Vagina (tissue), 2 donors: ENCODE results near the gene PAPLN.

ENCODE experiments used
- POLR2A ChIP-seq, 2 donors: fragments of 450-650 bp; IDR thresholded peaks; one replicate each; pipeline ENCODE4 v1.6.1; 2017; ENCODE audit warnings: antibody characterized with exemption in 2 of 2, mild to moderate bottlenecking in 2 of 2, moderate library complexity in 2 of 2
- POLR2AphosphoS5 ChIP-seq, 2 donors: sonication (generic); formaldehyde crosslinking; IDR thresholded peaks; one replicate each; pipeline ENCODE4 v1.9.0; 2017; ENCODE audit warnings: antibody characterized with exemption in 2 of 2, mild to moderate bottlenecking in 2 of 2, low read depth in 1 of 2; ENCODE audit not compliant: insufficient read depth in 1 of 2
- TF ChIP-seq, protein P1 (sequence below), 3 experiments: fragments of 450-650 bp in 2 of 3; fragments of 200-600 bp in 1 of 3; sonication (generic) in 1 of 3; IDR thresholded peaks; one replicate each; pipeline ENCODE4 v1.5.1; 2017 to 2019; ENCODE audit warnings: antibody characterized with exemption in 3 of 3, mild to moderate bottlenecking in 2 of 3, moderate library complexity in 2 of 3

DNA sequence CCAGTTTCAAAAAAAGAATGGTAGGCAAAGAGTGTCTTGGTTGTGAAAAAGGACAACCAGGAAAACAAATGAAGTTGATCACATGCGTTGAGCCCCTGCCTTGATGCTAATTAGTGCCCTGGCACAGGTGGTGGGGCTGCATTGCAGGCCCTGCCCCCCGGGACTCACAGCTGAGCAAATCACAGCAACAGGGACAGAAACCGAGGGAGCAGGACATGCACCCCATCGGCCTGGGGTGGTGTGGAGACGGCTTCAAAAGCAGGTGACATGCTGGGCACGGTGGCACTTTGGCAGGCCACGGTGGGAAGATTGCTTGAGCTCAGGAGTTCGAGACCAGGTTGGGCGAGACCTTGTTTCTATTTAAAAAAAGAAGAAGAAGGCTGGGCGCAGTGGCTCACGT is 1.1 kb upstream of the PAPLN start:
- TF ChIP-seq, protein P1, sequence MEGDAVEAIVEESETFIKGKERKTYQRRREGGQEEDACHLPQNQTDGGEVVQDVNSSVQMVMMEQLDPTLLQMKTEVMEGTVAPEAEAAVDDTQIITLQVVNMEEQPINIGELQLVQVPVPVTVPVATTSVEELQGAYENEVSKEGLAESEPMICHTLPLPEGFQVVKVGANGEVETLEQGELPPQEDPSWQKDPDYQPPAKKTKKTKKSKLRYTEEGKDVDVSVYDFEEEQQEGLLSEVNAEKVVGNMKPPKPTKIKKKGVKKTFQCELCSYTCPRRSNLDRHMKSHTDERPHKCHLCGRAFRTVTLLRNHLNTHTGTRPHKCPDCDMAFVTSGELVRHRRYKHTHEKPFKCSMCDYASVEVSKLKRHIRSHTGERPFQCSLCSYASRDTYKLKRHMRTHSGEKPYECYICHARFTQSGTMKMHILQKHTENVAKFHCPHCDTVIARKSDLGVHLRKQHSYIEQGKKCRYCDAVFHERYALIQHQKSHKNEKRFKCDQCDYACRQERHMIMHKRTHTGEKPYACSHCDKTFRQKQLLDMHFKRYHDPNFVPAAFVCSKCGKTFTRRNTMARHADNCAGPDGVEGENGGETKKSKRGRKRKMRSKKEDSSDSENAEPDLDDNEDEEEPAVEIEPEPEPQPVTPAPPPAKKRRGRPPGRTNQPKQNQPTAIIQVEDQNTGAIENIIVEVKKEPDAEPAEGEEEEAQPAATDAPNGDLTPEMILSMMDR (IDR thresholded peaks at IDR 0.05) = no peak
- TF ChIP-seq POLR2A (IDR thresholded peaks at IDR 0.05) (no peak), POLR2AphosphoS5 (IDR thresholded peaks at IDR 0.05; ENCODE audit: insufficient read depth in 1 of 2, low read depth in 1 of 2) (no peak)
